Liver (tissue), 9 donors: ENCODE results near the gene BBS4. TPM values are rescaled to one million over a fixed set of nuclear protein-coding genes. Genes with fewer than 3 reads are reported as not detected.

ENCODE experiments used
- DNase-seq: peaks from one replicate; pipeline ENCODE4 v3.0.0-alpha.2; 2017; ENCODE audit warnings: low spot score
- H3K27ac ChIP-seq, 2 donors: one replicate each; pipeline ENCODE4 v1.7.0; 2013; ENCODE audit warnings: inconsistent platforms in 2 of 2, low read length in 2 of 2, control low read depth in 1 of 2, low read depth in 1 of 2, mild to moderate bottlenecking in 1 of 2
- H3K27me3 ChIP-seq, 4 donors: one replicate each; pipeline versions ENCODE4 v1.6.1 to v1.7.0; 2013; ENCODE audit warnings: low read length in 3 of 4, inconsistent platforms in 1 of 4, mild to moderate bottlenecking in 1 of 4, moderate library complexity in 1 of 4; ENCODE audit not compliant: control insufficient read depth in 4 of 4, insufficient read depth in 4 of 4
- H3K36me3 ChIP-seq, 4 donors: one replicate each; pipeline versions ENCODE4 v1.6.1 to v1.7.0; 2013; ENCODE audit warnings: low read length in 3 of 4, mild to moderate bottlenecking in 3 of 4, low read depth in 1 of 4, moderate library complexity in 1 of 4; ENCODE audit not compliant: control insufficient read depth in 4 of 4, insufficient read depth in 3 of 4
- H3K4me1 ChIP-seq, 4 donors: one replicate each; pipeline versions ENCODE4 v1.6.1 to v1.7.0; 2013; ENCODE audit warnings: low read length in 3 of 4, mild to moderate bottlenecking in 3 of 4, moderate library complexity in 1 of 4; ENCODE audit not compliant: control insufficient read depth in 4 of 4, insufficient read depth in 4 of 4
- H3K4me3 ChIP-seq, 3 donors: one replicate each; pipeline versions ENCODE4 v1.6.1 to v1.7.0; 2013; ENCODE audit warnings: low read length in 3 of 3, control low read depth in 1 of 3, low read depth in 1 of 3, mild to moderate bottlenecking in 1 of 3
- H3K9ac ChIP-seq, 2 donors: one replicate each; pipeline ENCODE4 v1.7.0; 2013; ENCODE audit warnings: low read length in 2 of 2, mild to moderate bottlenecking in 2 of 2, moderate library complexity in 2 of 2, control low read depth in 1 of 2, low read depth in 1 of 2
- H3K9me3 ChIP-seq, 4 donors: one replicate each; pipeline versions ENCODE4 v1.6.1 to v1.7.0; 2013; ENCODE audit warnings: low read length in 3 of 4; ENCODE audit not compliant: control insufficient read depth in 4 of 4
- ATF3 ChIP-seq: IDR thresholded peaks from 2 replicates; pipeline ENCODE4 v1.6.1; 2016; ENCODE audit warnings: antibody characterized with exemption
- CTCF ChIP-seq: fragments of 150-350 bp; IDR thresholded peaks from 2 replicates; pipeline ENCODE4 v1.5.1; 2017; ENCODE audit warnings: improper control_type of control experiment, low read depth, low read length; ENCODE audit not compliant: missing input control
- FOXA2 ChIP-seq: IDR thresholded peaks from 2 replicates; pipeline ENCODE4 v1.6.1; 2016; ENCODE audit warnings: antibody characterized with exemption
- GABPA ChIP-seq, 2 donors: IDR thresholded peaks in 1 of 2; conservative IDR thresholded peaks in 1 of 2; 2 replicates each; pipeline ENCODE4 v1.6.1; 2016; ENCODE audit warnings: antibody characterized with exemption in 2 of 2, mild to moderate bottlenecking in 1 of 2, moderate library complexity in 1 of 2
- HNF4A ChIP-seq, 2 donors: conservative IDR thresholded peaks; 2 replicates each; pipeline ENCODE4 v1.6.1; 2016; ENCODE audit warnings: antibody characterized with exemption in 2 of 2, mild to moderate bottlenecking in 2 of 2
- HNF4G ChIP-seq: IDR thresholded peaks from 2 replicates; pipeline ENCODE4 v1.6.1; 2016; ENCODE audit warnings: antibody characterized with exemption
- JUND ChIP-seq, 2 donors: IDR thresholded peaks; 2 replicates each; pipeline ENCODE4 v1.6.1; 2016; ENCODE audit warnings: antibody characterized with exemption in 2 of 2
- MAX ChIP-seq: IDR thresholded peaks from 2 replicates; pipeline ENCODE4 v1.6.1; 2016; ENCODE audit warnings: antibody characterized with exemption
- NR2F2 ChIP-seq: IDR thresholded peaks from 2 replicates; pipeline ENCODE4 v1.6.1; 2016; ENCODE audit warnings: antibody characterized with exemption
- RAD21 ChIP-seq, 2 donors: IDR thresholded peaks; 2 replicates each; pipeline ENCODE4 v1.6.1; 2016; ENCODE audit warnings: antibody characterized with exemption in 2 of 2, mild to moderate bottlenecking in 2 of 2
- REST ChIP-seq: IDR thresholded peaks from 2 replicates; pipeline ENCODE4 v1.6.1; 2016; ENCODE audit warnings: antibody characterized with exemption, mild to moderate bottlenecking
- RXRA ChIP-seq, 2 donors: IDR thresholded peaks; 2 replicates each; pipeline ENCODE4 v1.6.1; 2017 to 2018; ENCODE audit warnings: antibody characterized with exemption in 2 of 2, mild to moderate bottlenecking in 1 of 2
- TAF1 ChIP-seq: conservative IDR thresholded peaks from 2 replicates; pipeline ENCODE4 v1.6.1; 2016; ENCODE audit warnings: antibody characterized with exemption, mild to moderate bottlenecking
- ZBTB33 ChIP-seq: IDR thresholded peaks from 2 replicates; pipeline ENCODE4 v1.6.1; 2016; ENCODE audit warnings: antibody characterized with exemption
- WGBS: extraction: QIAGEN DNeasy Blood & Tissue Kit; methylation state at CpG from one replicate; pipeline ENCODE4 v1.1.7; 2013; 5-methylcytosine and 5-hydroxymethylcytosine counted together
- polyA plus RNA-seq, 2 donors: library from polyadenylated mRNA; stranded (reverse) in 1 of 2; unstranded in 1 of 2; fragments of 200-250 nt in 1 of 2; fragments of >200 nt in 1 of 2; fragmentation: Nextera tagmentation in 1 of 2; extraction: Ambion mirVana in 1 of 2; gene quantifications; one replicate each; pipeline versions ENCODE4 v1.2.1 to v1.2.3, GENCODE V29; 2013 to 2015
- total RNA-seq, 2 donors: library from RNA; depleted of rRNA; stranded (reverse); fragments of >200 nt; gene quantifications; one replicate each; pipeline ENCODE4 v1.2.3, GENCODE V29; 2014
- donor health status: healthy.
- donor health status: healthy.
- donor health status: healthy.
- donor health status: healthy.
- donor health status: healthy.

BBS4 gene
- total and polyA plus RNA-seq, 4 donors: 4.8 to 16.0 (median 8.3) TPM

GRCh38 chr15:72774696-72775383 lies 88.8 kb downstream of the BBS4 start:
- H3K4me1 ChIP-seq: no peaks in the 10 kb centered on the region
- WGBS: 74% methylated on average over 2 of the region's 2 CpGs
- H3K36me3 ChIP-seq: peaks cover 4 to 33% (median 23%) of the 10 kb centered on the region in 4 donors
- no peak overlapping the region for H3K27ac ChIP-seq
- H3K4me3 ChIP-seq: no peak overlapping the region
- TF ChIP-seq REST (no peak), RAD21 (IDR thresholded peaks at IDR 0.05) (no peak), HNF4G (no peak), FOXA2 (no peak), TAF1 (no peak), CTCF (no peak), RXRA (IDR thresholded peaks at IDR 0.05) (no peak), GABPA (IDR thresholded peaks at IDR 0.05 in 1 of 2, conservative IDR thresholded peaks at IDR 0.05 in 1 of 2) (no peak), ZBTB33 (no peak), JUND (IDR thresholded peaks at IDR 0.05) (no peak), NR2F2 (no peak), HNF4A (conservative IDR thresholded peaks at IDR 0.05) (no peak)
- no peaks in the 10 kb centered on the region for H3K9me3 ChIP-seq
- H3K27me3 ChIP-seq: no peaks in the 10 kb centered on the region
- no peak overlapping the region for H3K9ac ChIP-seq
- DNase-seq: no peak

GRCh38 chr15:72778796-72779195 lies 92.8 kb downstream of the BBS4 start:
- no peak for DNase-seq
- no peak overlapping the region for H3K27ac ChIP-seq
- peaks cover 2 to 25% (median 15%) of the 10 kb centered on the region in 4 donors for H3K4me1 ChIP-seq
- TF ChIP-seq ATF3 (no peak), NR2F2 (no peak), GABPA (IDR thresholded peaks at IDR 0.05 in 1 of 2, conservative IDR thresholded peaks at IDR 0.05 in 1 of 2) (no peak), MAX (no peak)
- WGBS: 93% methylated on average over 6 of the region's 6 CpGs
- H3K27me3 ChIP-seq: no peaks in the 10 kb centered on the region
- no peak overlapping the region for H3K4me3 ChIP-seq
- H3K36me3 ChIP-seq: peaks cover 0 to 8% (median 4%) of the 10 kb centered on the region in 4 donors
- no peaks in the 10 kb centered on the region for H3K9me3 ChIP-seq
- no peak overlapping the region for H3K9ac ChIP-seq
